Stimulated activated effector memory CD8-positive, alpha-beta T cell treated with anti-CD3 and anti-CD28 coated beads, Interleukin-12 subunit alpha, Interleukin-12 subunit beta, amount 100 ng/mL, for 72 hours (primary cell): ENCODE results near the gene IL20.

Source experiments
- ATAC-seq: fragments of 150-1000 bp; cut with Tn5 transposase; 2 replicates; pipeline ENCODE4 v1.10.0; 2021
- DNase-seq, 2 donors: peaks; one replicate each; pipeline ENCODE4 v3.0.0; 2021 to 2022; ENCODE audit warnings: low spot score in 2 of 2
- H3K27ac Mint-ChIP-seq: one replicate; pipeline ENCODE4 v1.8.0; 2022; ENCODE audit warnings: mild to moderate bottlenecking, mixed read lengths
- H3K36me3 Mint-ChIP-seq: one replicate; pipeline ENCODE4 v1.8.0; 2022; ENCODE audit warnings: mild to moderate bottlenecking, mixed read lengths
- H3K4me1 Mint-ChIP-seq: one replicate; pipeline ENCODE4 v1.8.0; 2022; ENCODE audit warnings: mixed read lengths
- H3K4me3 Mint-ChIP-seq: one replicate; pipeline ENCODE4 v1.8.0; 2022; ENCODE audit warnings: mild to moderate bottlenecking, mixed read lengths
- H3K9me3 Mint-ChIP-seq: one replicate; pipeline ENCODE4 v1.8.0; 2022; ENCODE audit warnings: mixed read lengths

Gene IL20

DNA sequence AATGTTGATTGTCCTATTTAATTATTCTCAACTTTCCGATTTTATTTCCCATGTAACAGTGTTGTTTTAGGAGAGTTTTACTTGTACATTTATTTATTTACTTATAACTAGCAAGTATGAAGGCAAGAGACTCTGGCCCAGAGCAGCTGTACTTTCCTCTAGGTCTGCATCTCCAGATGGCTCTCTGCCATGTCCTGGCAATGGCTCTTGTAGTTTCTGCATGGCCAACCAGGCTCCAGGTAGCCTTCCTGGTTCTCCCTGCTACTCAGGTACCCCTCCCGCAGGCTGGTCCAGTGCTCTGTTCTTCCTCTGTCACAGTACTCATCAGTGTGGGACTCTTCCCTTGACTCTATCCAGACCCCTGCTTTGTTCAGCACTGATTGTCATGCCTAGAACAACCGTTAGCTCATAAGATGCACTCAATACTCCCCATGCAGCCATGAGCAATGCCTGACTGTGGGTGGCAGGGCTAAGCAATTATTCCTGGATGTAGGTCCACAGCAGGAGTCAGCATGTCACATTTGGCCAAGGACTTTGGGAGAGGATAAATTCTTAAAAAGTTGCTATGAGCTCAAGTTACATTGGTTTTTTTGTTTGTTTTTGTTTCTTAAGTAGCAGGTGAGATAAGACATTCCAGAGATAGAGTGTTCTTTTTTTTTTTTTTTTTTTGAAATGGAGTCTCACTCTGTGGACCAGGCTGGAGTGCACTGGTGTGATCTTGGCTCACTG lies 10.9 kb upstream of the IL20 start:
- H3K36me3 Mint-ChIP-seq: no peaks in the 10 kb centered on the region
- H3K27ac Mint-ChIP-seq: no peak overlapping the region
- DNase-seq (no peak), ATAC-seq (no peak)
- no peaks in the 10 kb centered on the region for H3K9me3 Mint-ChIP-seq
- H3K4me3 Mint-ChIP-seq: no peak overlapping the region
- H3K4me1 Mint-ChIP-seq: peaks cover 21% of the 10 kb centered on the region

DNA sequence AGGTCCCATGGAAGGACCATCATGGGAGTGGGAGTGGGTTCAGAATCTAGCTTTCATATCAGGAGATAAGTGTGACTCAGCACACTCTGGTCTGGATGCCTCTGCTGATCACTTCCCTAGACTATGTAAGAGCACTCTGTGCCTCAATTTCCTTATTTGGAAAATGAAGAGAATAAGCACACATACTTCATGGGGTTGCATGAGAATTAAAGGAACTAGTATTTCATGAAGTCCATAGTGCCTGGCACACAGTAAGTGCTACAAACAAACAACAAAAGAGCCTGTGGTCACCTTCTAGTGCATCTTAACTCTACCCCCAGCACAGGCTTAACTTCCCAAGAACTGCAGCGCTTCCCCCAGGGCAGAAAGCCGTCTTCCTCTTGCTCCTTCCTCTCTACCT lies 9.6 kb upstream of the IL20 start:
- Mint-ChIP-seq H3K4me3 (no peak overlapping the region), H3K27ac (no peak overlapping the region), H3K36me3 (no peaks in the 10 kb centered on the region), H3K4me1 (peaks cover 21% of the 10 kb centered on the region), H3K9me3 (no peaks in the 10 kb centered on the region)
- no peak for ATAC-seq
- no peak for DNase-seq

DNA sequence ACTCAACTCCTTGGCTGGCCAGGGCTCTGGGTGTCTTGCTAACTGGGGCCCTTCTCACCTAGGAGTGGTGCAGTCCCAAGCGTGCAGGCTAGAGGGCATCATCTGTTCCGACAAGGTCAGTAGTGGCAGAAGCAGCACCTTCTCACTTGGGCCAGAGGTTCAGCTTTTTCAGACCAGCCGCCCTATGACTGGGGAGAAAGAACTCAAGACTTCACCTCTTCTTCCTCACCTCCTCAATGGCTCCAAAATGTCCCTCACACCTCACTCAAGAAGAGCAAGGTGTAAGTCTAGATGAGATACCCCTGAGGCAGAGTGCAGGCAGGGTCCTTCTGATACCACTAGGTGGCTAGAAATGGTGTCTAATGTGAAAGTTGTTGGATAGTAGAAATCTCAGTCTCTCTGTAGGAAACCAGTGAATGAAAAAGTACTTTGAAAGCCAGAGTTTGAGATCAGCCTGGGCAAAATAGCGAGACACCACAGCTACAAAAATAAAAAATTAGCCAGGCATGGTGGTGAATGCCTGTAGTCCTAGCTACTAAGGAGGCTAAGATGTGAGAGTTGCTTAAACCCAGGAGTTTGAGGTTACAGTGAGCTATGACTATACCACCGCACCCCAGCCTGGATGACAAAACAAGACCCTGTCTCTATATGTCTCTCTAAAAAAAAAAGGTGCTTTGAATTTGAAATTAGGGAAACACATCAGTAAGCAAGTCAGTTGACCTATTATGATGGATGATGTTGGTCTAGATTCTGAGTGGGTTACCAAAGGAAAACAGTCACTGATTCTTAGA lies 8.6 kb upstream of the IL20 start:
- DNase-seq: no peak
- no peak overlapping the region for H3K27ac Mint-ChIP-seq
- peak; percentile 94 for ATAC-seq

DNA sequence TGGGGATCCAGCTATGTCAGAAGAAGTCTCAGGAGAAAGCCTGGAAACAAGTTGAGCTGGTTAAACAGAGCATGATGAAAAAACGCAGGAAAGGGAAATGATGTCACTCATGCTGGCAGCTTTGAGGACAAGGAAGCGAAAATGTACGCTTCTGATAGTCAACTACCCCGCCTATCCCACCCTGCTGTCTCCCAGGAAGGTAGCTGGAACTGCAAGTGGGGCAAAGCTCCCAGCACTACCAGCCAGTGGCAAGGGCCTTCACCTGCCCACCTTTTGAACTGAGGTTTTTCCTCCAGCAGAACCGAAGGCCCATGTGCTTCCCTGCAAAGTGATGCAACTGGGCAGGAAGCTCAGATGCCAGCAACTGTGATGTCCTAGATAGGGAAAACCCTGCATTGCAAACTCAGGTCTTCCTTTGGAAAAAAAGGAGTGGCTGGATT lies 6.3 kb upstream of the IL20 start:
- Mint-ChIP-seq H3K4me3 (no peak overlapping the region), H3K4me1 (peaks cover 21% of the 10 kb centered on the region), H3K9me3 (no peaks in the 10 kb centered on the region), H3K36me3 (no peaks in the 10 kb centered on the region), H3K27ac (no peak overlapping the region)
- DNase-seq: no peak
- ATAC-seq: no peak

More for the DNA sequence above, 8.6 kb upstream of the IL20 start:
- Mint-ChIP-seq H3K4me3 (no peak overlapping the region), H3K36me3 (no peaks in the 10 kb centered on the region), H3K9me3 (no peaks in the 10 kb centered on the region), H3K4me1 (peaks cover 21% of the 10 kb centered on the region)

DNA sequence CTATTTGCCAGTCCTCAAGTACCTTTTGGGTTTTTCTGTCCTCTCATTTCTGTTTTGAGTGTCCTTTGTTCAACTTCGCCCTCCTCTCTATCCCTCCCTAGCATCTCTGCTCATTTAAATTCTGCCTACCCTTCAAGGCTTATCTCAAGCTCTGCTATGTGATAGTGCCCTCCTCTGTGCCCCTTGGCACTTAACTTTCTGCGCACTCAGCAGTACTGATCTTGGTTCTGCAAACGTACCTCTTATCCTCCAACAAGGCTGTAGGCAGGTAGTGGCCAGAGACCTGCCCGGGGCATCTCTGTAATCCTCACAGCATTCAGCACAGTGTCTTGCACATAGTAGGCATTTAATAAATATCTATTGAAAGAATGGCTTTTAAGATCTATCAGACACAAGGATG lies 5.3 kb upstream of the IL20 start:
- Mint-ChIP-seq H3K27ac (no peak overlapping the region), H3K4me1 (peaks cover 27% of the 10 kb centered on the region), H3K4me3 (no peak overlapping the region), H3K9me3 (no peaks in the 10 kb centered on the region), H3K36me3 (no peaks in the 10 kb centered on the region)
- ATAC-seq (no peak), DNase-seq (no peak)

- no peak for ATAC-seq
- H3K4me1 Mint-ChIP-seq: peaks cover 11% of the 10 kb centered on the region
- no peaks in the 10 kb centered on the region for H3K36me3 Mint-ChIP-seq
- no peak for DNase-seq
- H3K9me3 Mint-ChIP-seq: no peaks in the 10 kb centered on the region
- no peak overlapping the region for H3K4me3 Mint-ChIP-seq
- H3K27ac Mint-ChIP-seq: no peak overlapping the region
Measured at GRCh38 chr1:206863266-206863665, 2.2 kb upstream of the IL20 start.

DNA sequence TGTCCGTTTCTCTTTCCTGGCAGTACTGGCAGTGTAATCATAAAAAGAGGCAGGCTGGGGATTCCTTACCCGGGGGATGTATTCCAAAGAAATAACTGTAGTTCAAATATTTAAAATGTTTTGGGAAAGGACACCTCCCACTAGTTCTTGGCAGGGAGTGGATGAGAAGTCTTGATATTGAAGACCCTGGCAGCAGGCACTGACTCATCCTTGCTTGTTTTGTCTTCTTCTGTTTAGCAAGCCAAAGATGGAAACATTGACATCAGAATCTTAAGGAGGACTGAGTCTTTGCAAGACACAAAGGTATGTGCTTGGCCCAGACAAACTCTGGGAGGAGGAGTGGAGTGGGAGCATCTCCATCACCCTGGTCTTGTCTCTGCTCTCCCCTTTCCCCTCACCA lies 639 bp downstream of the IL20 start:
- Mint-ChIP-seq H3K9me3 (no peaks in the 10 kb centered on the region), H3K4me1 (peaks cover 11% of the 10 kb centered on the region), H3K36me3 (no peaks in the 10 kb centered on the region), H3K27ac (no peak overlapping the region), H3K4me3 (no peak overlapping the region)
- DNase-seq (no peak), ATAC-seq (no peak)

DNA sequence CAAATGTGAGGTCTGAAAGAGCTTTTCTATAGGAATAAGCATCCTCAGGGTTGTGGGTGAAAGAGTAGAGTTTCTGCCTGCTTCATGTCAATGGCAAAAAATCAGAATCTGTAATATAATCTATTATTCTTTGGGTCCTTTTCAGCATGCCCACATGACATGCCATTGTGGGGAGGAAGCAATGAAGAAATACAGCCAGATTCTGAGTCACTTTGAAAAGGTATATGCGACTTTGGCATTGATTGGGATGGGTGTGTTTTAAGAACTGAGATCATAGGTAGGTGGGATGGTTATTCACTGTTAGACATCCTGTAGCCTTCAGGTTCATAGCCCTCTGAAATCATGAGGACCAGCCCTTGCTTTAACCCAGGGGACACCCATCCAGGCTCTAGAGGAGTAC lies 1.8 kb downstream of the IL20 start:
- H3K9me3 Mint-ChIP-seq: no peaks in the 10 kb centered on the region
- H3K4me3 Mint-ChIP-seq: no peak overlapping the region
- DNase-seq (peak in 1 of 2 donors; percentile 34), ATAC-seq (no peak)
- H3K4me1 Mint-ChIP-seq: peaks cover 11% of the 10 kb centered on the region
- no peak overlapping the region for H3K27ac Mint-ChIP-seq
- no peaks in the 10 kb centered on the region for H3K36me3 Mint-ChIP-seq

DNA sequence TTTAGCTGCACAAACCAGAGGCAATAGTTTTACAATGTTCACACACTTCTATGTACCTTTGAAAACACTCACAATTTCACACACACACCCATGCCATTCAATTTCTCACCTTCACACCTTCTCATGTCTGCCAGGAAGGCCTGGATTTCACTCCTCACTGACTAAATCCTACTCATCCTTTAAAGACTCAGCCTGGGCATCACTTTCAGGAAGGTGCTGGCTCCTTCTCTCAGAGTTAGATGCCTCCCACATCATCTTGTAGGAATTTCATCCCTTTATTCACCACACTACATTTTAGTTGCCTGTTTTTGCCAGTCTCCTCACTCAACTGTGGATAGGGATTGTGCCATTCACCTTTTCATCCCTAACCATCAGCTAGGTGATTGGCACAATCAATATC lies 2.3 kb downstream of the IL20 start:
- H3K9me3 Mint-ChIP-seq: no peaks in the 10 kb centered on the region
- peaks cover 11% of the 10 kb centered on the region for H3K4me1 Mint-ChIP-seq
- ATAC-seq (no peak), DNase-seq (no peak)
- no peak overlapping the region for H3K4me3 Mint-ChIP-seq
- H3K27ac Mint-ChIP-seq: no peak overlapping the region
- no peaks in the 10 kb centered on the region for H3K36me3 Mint-ChIP-seq

DNA sequence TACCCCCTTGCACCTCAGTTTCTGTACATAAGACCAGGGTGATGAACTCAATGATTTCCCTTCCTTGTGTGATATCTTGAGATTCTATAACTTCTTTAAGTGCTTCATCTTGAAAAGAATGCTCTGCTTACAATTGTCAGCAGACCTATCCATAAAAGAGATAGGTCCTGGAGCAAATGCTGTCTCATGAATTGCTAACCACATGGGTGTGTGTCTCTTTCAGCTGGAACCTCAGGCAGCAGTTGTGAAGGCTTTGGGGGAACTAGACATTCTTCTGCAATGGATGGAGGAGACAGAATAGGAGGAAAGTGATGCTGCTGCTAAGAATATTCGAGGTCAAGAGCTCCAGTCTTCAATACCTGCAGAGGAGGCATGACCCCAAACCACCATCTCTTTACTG lies 2.8 kb downstream of the IL20 start:
- Mint-ChIP-seq H3K4me3 (no peak overlapping the region), H3K4me1 (peaks cover 11% of the 10 kb centered on the region), H3K9me3 (no peaks in the 10 kb centered on the region), H3K36me3 (no peaks in the 10 kb centered on the region), H3K27ac (no peak overlapping the region)
- DNase-seq (no peak), ATAC-seq (no peak)

DNA sequence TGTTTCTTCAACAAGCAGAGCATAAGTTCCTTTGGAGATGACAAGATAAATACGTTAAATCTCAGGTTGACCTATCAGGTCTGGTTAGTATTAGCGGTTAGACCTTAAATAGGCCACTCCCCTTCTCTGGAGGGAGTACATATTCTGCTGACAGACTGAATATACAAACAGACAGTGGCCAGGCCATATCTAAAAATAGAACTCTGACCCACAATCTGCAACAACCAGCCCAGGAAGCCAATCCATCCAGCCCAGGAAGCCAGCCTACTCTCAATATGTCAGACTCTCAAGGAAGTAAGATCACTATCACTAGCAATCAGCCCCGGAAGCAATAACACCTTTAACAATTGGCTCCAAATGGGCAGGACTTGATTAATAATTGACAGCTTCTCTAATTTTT lies 6.7 kb downstream of the IL20 start:
- no peaks in the 10 kb centered on the region for H3K4me1 Mint-ChIP-seq
- no peaks in the 10 kb centered on the region for H3K36me3 Mint-ChIP-seq
- ATAC-seq (no peak), DNase-seq (no peak)
- H3K27ac Mint-ChIP-seq: no peak overlapping the region
- peaks cover 3% of the 10 kb centered on the region for H3K9me3 Mint-ChIP-seq
- H3K4me3 Mint-ChIP-seq: no peak overlapping the region

DNA sequence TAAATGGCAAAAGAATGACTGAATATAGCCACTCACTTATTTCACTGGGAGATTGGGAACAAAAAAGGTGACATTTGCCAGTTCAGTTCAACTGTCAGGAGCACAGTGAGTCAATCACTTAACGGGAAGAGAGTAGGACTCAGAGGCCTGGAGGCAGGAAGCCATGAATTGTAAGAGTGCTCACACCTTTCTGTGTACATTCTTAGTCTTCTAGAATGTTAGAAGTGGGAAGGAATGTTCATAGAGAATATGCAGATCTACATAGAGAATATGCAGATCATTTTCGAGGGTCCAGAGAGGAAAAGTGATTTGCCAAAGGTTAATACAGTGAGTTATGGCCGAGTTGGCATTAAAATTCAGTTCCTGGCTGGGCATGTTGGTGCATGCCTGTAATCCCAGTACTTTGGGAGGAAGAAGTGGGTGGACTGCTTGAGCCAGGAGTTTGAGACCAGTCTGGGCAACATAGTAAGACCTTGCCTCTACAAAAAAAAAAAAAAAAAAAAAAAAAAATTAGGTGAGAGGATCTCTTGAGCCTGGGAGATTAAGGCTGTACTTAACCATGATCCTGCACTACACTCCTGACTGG lies 8.3 kb downstream of the IL20 start:
- peaks cover 7% of the 10 kb centered on the region for H3K9me3 Mint-ChIP-seq
- no peak for DNase-seq
- H3K4me3 Mint-ChIP-seq: no peak overlapping the region
- no peaks in the 10 kb centered on the region for H3K36me3 Mint-ChIP-seq
- no peaks in the 10 kb centered on the region for H3K4me1 Mint-ChIP-seq
- no peak overlapping the region for H3K27ac Mint-ChIP-seq
- ATAC-seq: no peak

GRCh38 chr1:206875752-206876377 lies 10.4 kb downstream of the IL20 start:
- no peaks in the 10 kb centered on the region for H3K36me3 Mint-ChIP-seq
- H3K9me3 Mint-ChIP-seq: peaks cover 12% of the 10 kb centered on the region
- no peak for DNase-seq
- H3K4me1 Mint-ChIP-seq: peaks cover 7% of the 10 kb centered on the region
- no peak overlapping the region for H3K27ac Mint-ChIP-seq
- H3K4me3 Mint-ChIP-seq: no peak overlapping the region
- no peak for ATAC-seq

GRCh38 chr1:206878456-206878855 lies 13.0 kb downstream of the IL20 start:
- Mint-ChIP-seq H3K27ac (no peak overlapping the region), H3K9me3 (peaks cover 12% of the 10 kb centered on the region), H3K4me1 (peaks cover 7% of the 10 kb centered on the region), H3K36me3 (no peaks in the 10 kb centered on the region), H3K4me3 (no peak overlapping the region)
- DNase-seq: no peak
- ATAC-seq: no peak

- Mint-ChIP-seq H3K27ac (peak overlapping the region; percentile 27), H3K9me3 (peaks cover 12% of the 10 kb centered on the region), H3K4me3 (no peak overlapping the region), H3K4me1 (peaks cover 13% of the 10 kb centered on the region), H3K36me3 (no peaks in the 10 kb centered on the region)
- ATAC-seq: peak; percentile 88
- DNase-seq: no peak
Measured at GRCh38 chr1:206880314-206880713, 14.9 kb downstream of the IL20 start.
